ENCODE data around the gene TENT4A.

- TF ChIP-seq CTCF (IDR thresholded peaks at IDR 0.05 in 4 of 5, conservative IDR thresholded peaks at IDR 0.05 in 1 of 5) (no peak), POLR2A (IDR thresholded peaks at IDR 0.05) (no peak)
Observed at GRCh38 chr5:6666762-6667161, 46.5 kb upstream of the TENT4A start.
